Urinary bladder (tissue), 4 donors: ENCODE data around the gene DDN. TPM values are rescaled to one million over a fixed set of nuclear protein-coding genes. Genes with fewer than 3 reads are reported as not detected.

Experiments used
- DNase-seq: peaks from one replicate; pipeline ENCODE4 v3.0.0-alpha.2; 2015; ENCODE audit errors: extremely low spot score
- H3K27ac ChIP-seq: one replicate; pipeline ENCODE4 v1.5.1; 2013; ENCODE audit warnings: low read depth, mild to moderate bottlenecking, moderate library complexity
- H3K36me3 ChIP-seq: one replicate; pipeline ENCODE4 v1.6.1; 2013; ENCODE audit warnings: mild to moderate bottlenecking, moderate library complexity; ENCODE audit not compliant: insufficient read depth
- H3K4me1 ChIP-seq: one replicate; pipeline ENCODE4 v1.6.1; 2013; ENCODE audit warnings: mild to moderate bottlenecking, moderate library complexity; ENCODE audit not compliant: insufficient read depth
- H3K4me3 ChIP-seq: one replicate; pipeline ENCODE4 v1.5.1; 2013; ENCODE audit warnings: low read depth, low read length
- WGBS: extraction: QIAGEN DNeasy Blood & Tissue Kit; methylation state at CpG from one replicate; pipeline ENCODE4 v1.1.7; 2013; 5-methylcytosine and 5-hydroxymethylcytosine counted together
- polyA plus RNA-seq: library from polyadenylated mRNA; stranded (reverse); fragments of 200-250 nt; gene quantifications from one replicate; pipeline ENCODE4 v1.2.3, GENCODE V29; 2013
- small RNA-seq: library from RNA; depleted of rRNA; stranded (forward); fragments of <200 nt; gene quantifications from one replicate; pipeline ENCODE3, GENCODE V24; 2014
- total RNA-seq: library from RNA; depleted of rRNA; stranded (reverse); fragments of >200 nt; gene quantifications from one replicate; pipeline ENCODE4 v1.2.3, GENCODE V29; 2014
- donor health status: healthy with polysubstance abuse.
- donor health status: healthy.

Gene DDN
- total and polyA plus RNA-seq, 2 donors: 0.74 TPM; not detected in 1

- WGBS: 79% methylated on average over 6 of the region's 6 CpGs
- no peaks in the 10 kb centered on the region for H3K4me1 ChIP-seq
- no peak overlapping the region for H3K4me3 ChIP-seq
- peaks cover 2% of the 10 kb centered on the region for H3K36me3 ChIP-seq
- no peak overlapping the region for H3K27ac ChIP-seq
- DNase-seq: no peak
These were observed 52.2 kb downstream of the DDN start for GRCh38 chr12:48946943-48947342.

GRCh38 chr12:48946205-48946604 lies 53.0 kb downstream of the DDN start:
- no peak overlapping the region for H3K27ac ChIP-seq
- no peak for DNase-seq
- H3K36me3 ChIP-seq: peaks cover 2% of the 10 kb centered on the region
- H3K4me1 ChIP-seq: no peaks in the 10 kb centered on the region
- no peak overlapping the region for H3K4me3 ChIP-seq

Small RNA genes within 50 kb of the gene (small RNA-seq; reads per million reads assigned to genes)
- not detected for gene RNU6-940P

Other genes with a start within 250 kb of the DDN start
- 30.2 TPM for gene ADCY6, start 210.3 kb downstream of the DDN start, total RNA-seq
- gene ADCY6, start 210.3 kb downstream of the DDN start, polyA plus RNA-seq: 23.9 TPM
- 15.1 TPM for gene CACNB3, start 180.9 kb downstream of the DDN start, total RNA-seq
- gene CACNB3, start 180.9 kb downstream of the DDN start, polyA plus RNA-seq: 22.2 TPM
- gene DDX23, start 147.2 kb downstream of the DDN start, total RNA-seq: 52.2 TPM
- 62.8 TPM for gene DDX23, start 147.2 kb downstream of the DDN start, polyA plus RNA-seq
- 0.53 TPM for gene RND1, start 133.5 kb downstream of the DDN start, total RNA-seq
- 1.8 TPM for gene RND1, start 133.5 kb downstream of the DDN start, polyA plus RNA-seq
- gene FKBP11, start 73.9 kb downstream of the DDN start, total RNA-seq: 17.7 TPM
- 19.4 TPM for gene FKBP11, start 73.9 kb downstream of the DDN start, polyA plus RNA-seq
- 25.1 TPM for gene ARF3, start 41.9 kb downstream of the DDN start, total RNA-seq
- gene ARF3, start 41.9 kb downstream of the DDN start, polyA plus RNA-seq: 78.6 TPM
- gene WNT10B, start 27.6 kb downstream of the DDN start, total RNA-seq: 0.79 TPM
- 1.2 TPM for gene WNT10B, start 27.6 kb downstream of the DDN start, polyA plus RNA-seq
- gene WNT1, start 21.1 kb downstream of the DDN start, total RNA-seq: not detected
- gene WNT1, start 21.1 kb downstream of the DDN start, polyA plus RNA-seq: not detected
- gene PRKAG1, start 19.4 kb upstream of the DDN start, total RNA-seq: 41.8 TPM
- gene PRKAG1, start 19.4 kb upstream of the DDN start, polyA plus RNA-seq: 63.3 TPM
- gene KMT2D, start 61.4 kb upstream of the DDN start, total RNA-seq: 30.5 TPM
- gene KMT2D, start 61.4 kb upstream of the DDN start, polyA plus RNA-seq: 22.0 TPM
- gene RHEBL1, start 70.6 kb upstream of the DDN start, total RNA-seq: not detected
- 0.68 TPM for gene RHEBL1, start 70.6 kb upstream of the DDN start, polyA plus RNA-seq
- 2.3 TPM for gene DHH, start 95.4 kb upstream of the DDN start, total RNA-seq
- gene DHH, start 95.4 kb upstream of the DDN start, polyA plus RNA-seq: 2.7 TPM
- gene LMBR1L, start 111.5 kb upstream of the DDN start, total RNA-seq: 52.4 TPM
- gene LMBR1L, start 111.5 kb upstream of the DDN start, polyA plus RNA-seq: 53.9 TPM
- gene TUBA1B, start 132.0 kb upstream of the DDN start, total RNA-seq: 941 TPM
- gene TUBA1B, start 132.0 kb upstream of the DDN start, polyA plus RNA-seq: 999 TPM
- 645 TPM for gene TUBA1A, start 189.7 kb upstream of the DDN start, total RNA-seq
- gene TUBA1A, start 189.7 kb upstream of the DDN start, polyA plus RNA-seq: 683 TPM